Measurements from ENCODE around the gene CCDC24. TPM values are rescaled to one million over a fixed set of nuclear protein-coding genes. Genes with fewer than 3 reads are reported as not detected.

The CCDC24 gene
- total RNA-seq: 1 to 10 TPM; 1.9 to 2.5 TPM
- polyA plus RNA-seq: under 1 TPM in 2 of 3 donors, not detected in 1; 0.29 to 0.61 TPM
- total RNA-seq: 0.57 to 7.6 (median 2.5) reads per million in 6 experiments

DNA sequence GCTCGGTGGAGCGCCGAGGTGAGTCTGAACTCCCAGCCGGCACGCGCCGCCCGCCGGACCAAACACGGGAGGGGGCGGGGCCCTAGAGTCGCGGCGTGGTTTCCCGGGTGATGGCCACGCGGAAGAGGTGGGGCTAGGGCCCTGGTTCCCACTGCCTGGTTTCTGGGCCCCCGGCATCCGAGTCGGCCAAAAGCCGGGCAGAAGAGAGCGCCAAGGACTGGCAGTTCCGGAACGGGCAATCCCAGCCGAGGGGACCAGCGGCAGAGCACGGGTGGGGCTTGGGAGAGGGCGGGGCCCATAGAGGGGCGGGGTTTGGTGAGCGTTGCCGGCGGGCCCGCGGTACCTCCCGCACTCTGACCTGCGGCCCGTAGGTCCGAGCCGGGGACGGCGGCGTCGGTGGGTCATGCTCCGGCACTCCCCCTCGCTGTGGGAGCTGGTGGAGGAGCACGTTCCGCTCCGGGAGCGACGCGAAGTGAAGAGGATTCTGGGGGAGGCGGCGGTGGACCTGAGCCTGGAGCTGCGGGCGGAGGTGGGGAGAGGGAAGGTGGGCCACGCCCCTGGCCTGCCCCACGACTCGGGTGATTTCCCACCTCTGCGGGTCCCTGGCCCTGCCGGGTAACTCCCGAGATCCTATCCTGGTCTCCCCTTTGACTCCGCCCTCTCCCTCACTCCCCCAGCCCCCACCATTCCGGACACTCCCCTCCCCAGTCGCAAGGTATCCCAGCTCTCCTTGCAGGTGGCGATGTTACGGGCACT is at the start of gene CCDC24:
CCDC24 (plus strand) TSS at position 124 of the 756 bp plus-strand sequence; CDS start at position 404, 280 bp downstream.
- POLR2A ChIA-PET: interaction anchor here (1.3 kb wide), 1 partner anchor 15 kb away, joined by 4 read pairs; no protein-coding TSS in a partner anchor

GRCh38 chr1:43942411-43942810 is 49.0 kb upstream of the CCDC24 start:
- H3K27ac Mint-ChIP-seq: peak overlapping the region in 2 of 10 donors; percentile 13 to 46
- DNase-seq (no peak), ATAC-seq (no peak)
- no peaks in the 10 kb centered on the region for H3K9me3 Mint-ChIP-seq
- POLR2A ChIA-PET: no interaction called here
- no peak overlapping the region for H3K4me3 Mint-ChIP-seq
- H3K4me1 Mint-ChIP-seq: peaks cover 19 to 29% (median 26%) of the 10 kb centered on the region in 4 donors
- H3K27me3 Mint-ChIP-seq: no peaks in the 10 kb centered on the region
- H3K36me3 Mint-ChIP-seq: peaks cover 0 to 8% (median 0%) of the 10 kb centered on the region in 3 donors

More for the DNA sequence above, at the start of gene CCDC24:
- Mint-ChIP-seq H3K27me3 (peaks cover 0 to 2% (median 0%) of the 10 kb centered on the region in 5 donors), H3K4me3 (peak within 1 kb of the TSS; percentile 87 to 96 (median 94)), H3K36me3 (no peaks in the 10 kb centered on the region), H3K27ac (peak within 1 kb of the TSS; percentile 29 to 91 (median 84)), H3K4me1 (peaks cover 15 to 20% (median 18%) of the 10 kb centered on the region in 4 donors), H3K9me3 (no peaks in the 10 kb centered on the region)
- ATAC-seq: peak; percentile 81 to 90
- DNase-seq: peak; percentile 49 to 83 (median 64)

DNA sequence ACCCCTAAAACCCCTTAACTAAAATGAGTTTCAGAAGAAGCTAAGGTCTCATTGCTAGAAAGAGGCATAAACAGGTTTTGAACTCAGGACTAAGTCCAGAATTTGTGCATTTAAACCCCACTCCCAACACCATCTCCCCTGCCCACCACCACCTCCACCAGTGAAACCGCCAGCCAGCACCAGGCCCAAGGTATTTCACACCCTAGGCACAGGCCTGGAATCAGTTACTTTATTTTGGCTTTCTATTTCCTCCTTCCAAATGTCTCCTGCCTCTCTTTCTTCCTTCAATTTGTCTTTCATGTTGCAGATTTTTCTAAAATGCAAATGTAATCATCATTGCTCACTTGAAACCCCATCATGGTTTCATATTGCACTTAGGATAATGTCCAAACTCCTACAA is 46.5 kb upstream of the CCDC24 start:
- Mint-ChIP-seq H3K9me3 (no peaks in the 10 kb centered on the region), H3K27ac (peak overlapping the region in 2 of 10 donors; percentile 50 to 93), H3K4me3 (peak overlapping the region; percentile 26 to 98 (median 48)), H3K36me3 (peaks cover 0 to 7% (median 0%) of the 10 kb centered on the region in 3 donors), H3K4me1 (peaks cover 26 to 49% (median 46%) of the 10 kb centered on the region in 4 donors), H3K27me3 (no peaks in the 10 kb centered on the region)
- POLR2A ChIA-PET: no interaction called here
- no peak for ATAC-seq
- DNase-seq: no peak

GRCh38 chr1:43945674-43946235 is 45.6 kb upstream of the CCDC24 start:
- no peak for ATAC-seq
- peak overlapping the region; percentile 90 to 97 (median 96) for H3K27ac Mint-ChIP-seq
- H3K36me3 Mint-ChIP-seq: peaks cover 3 to 11% (median 6%) of the 10 kb centered on the region in 3 donors
- H3K9me3 Mint-ChIP-seq: no peaks in the 10 kb centered on the region
- POLR2A ChIA-PET: interaction anchor here (0.7 to 2.6 kb wide), 7 partner anchors 10 to 239 kb away, joined by 3 to 13 read pairs (median 4); partner anchors contain the start of genes ATP6V0B, DPH2 and ST3GAL3
- no peaks in the 10 kb centered on the region for H3K27me3 Mint-ChIP-seq
- peaks cover 31 to 56% (median 55%) of the 10 kb centered on the region in 4 donors for H3K4me1 Mint-ChIP-seq
- peak overlapping the region; percentile 88 to 98 (median 92) for H3K4me3 Mint-ChIP-seq
- no peak for DNase-seq

DNA sequence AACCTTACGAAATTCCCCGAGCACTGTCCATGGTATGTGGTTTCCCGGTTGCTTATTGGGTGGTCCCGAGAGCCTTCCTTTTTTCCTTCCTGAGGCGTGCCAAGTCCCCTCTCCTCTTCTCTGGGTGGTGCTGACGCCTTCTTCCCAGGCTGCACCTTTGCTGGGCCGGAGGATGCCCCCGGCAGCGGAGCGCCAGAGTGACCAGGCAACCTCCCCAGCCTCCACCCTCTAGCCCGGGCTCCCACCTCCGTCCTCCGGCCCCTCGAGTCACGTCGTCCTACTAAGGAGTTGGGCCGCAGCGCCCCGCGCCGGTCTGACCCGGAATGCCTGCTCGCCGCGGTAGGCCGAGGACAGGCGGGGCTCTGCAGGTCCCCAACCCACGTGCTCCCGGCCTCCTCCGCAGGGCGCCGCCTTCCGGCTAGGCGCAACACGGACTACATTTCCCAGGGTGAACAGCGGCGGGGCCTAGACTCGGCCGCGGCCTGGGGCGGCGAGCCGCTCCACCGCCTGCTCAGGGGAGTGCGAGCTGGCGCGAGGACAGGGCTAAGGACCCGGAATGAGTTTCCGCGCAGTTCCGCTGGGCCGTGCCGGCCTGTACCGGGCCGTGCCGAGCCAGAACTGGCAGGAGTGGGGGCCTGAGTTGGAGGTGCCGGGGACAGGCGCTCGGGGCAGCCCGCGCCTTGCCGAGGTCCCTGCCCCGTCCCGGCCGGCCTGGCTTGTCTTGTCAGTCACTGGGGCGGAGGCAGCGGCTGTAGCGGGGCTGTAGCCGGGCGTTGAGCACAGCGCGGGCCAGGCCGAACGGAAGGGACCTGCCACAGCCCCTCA is 45.0 kb upstream of the CCDC24 start, which contains the start of gene IPO13:
IPO13 (plus strand) TSS at position 715 of the 825 bp plus-strand sequence. CDS start 651 bp downstream, outside the sequence.
- Mint-ChIP-seq H3K4me1 (peaks cover 37 to 63% (median 58%) of the 10 kb centered on the region in 4 donors), H3K27ac (peak within 1 kb of the TSS; percentile 90 to 97 (median 96)), H3K9me3 (no peaks in the 10 kb centered on the region), H3K27me3 (no peaks in the 10 kb centered on the region), H3K36me3 (peaks cover 3 to 13% (median 6%) of the 10 kb centered on the region in 3 donors), H3K4me3 (peak within 1 kb of the TSS; percentile 88 to 98 (median 92))
- DNase-seq (peak; percentile 90 to 99 (median 94)), ATAC-seq (peak; percentile 95 to 97)
- POLR2A ChIA-PET: interaction anchor here (0.5 to 2.6 kb wide), 11 partner anchors 11 to 741 kb away, joined by 3 to 13 read pairs (median 4); partner anchors contain the start of genes ATP6V0B, DPH2 and ST3GAL3

- no peaks in the 10 kb centered on the region for H3K9me3 Mint-ChIP-seq
- DNase-seq (peak in 1 of 10 donors; percentile 18), ATAC-seq (peak in 1 of 2 donors; percentile 4)
- peak overlapping the region; percentile 88 to 98 (median 92) for H3K4me3 Mint-ChIP-seq
- peaks cover 37 to 65% (median 59%) of the 10 kb centered on the region in 4 donors for H3K4me1 Mint-ChIP-seq
- no peaks in the 10 kb centered on the region for H3K27me3 Mint-ChIP-seq
- POLR2A ChIA-PET: interaction anchor here (0.5 to 2.6 kb wide), 6 partner anchors 13 to 741 kb away, joined by 3 to 13 read pairs (median 6); partner anchors contain the start of genes ATP6V0B, DPH2 and ST3GAL3
- peaks cover 3 to 13% (median 6%) of the 10 kb centered on the region in 3 donors for H3K36me3 Mint-ChIP-seq
- H3K27ac Mint-ChIP-seq: peak overlapping the region; percentile 90 to 97 (median 96)
These were observed 44.1 kb upstream of the CCDC24 start for GRCh38 chr1:43947061-43947873.

GRCh38 chr1:43947874-43948437 is 43.4 kb upstream of the CCDC24 start:
- peaks cover 34 to 65% (median 55%) of the 10 kb centered on the region in 4 donors for H3K4me1 Mint-ChIP-seq
- DNase-seq: no peak
- no peaks in the 10 kb centered on the region for H3K9me3 Mint-ChIP-seq
- peak overlapping the region; percentile 88 to 98 (median 92) for H3K4me3 Mint-ChIP-seq
- peaks cover 3 to 13% (median 6%) of the 10 kb centered on the region in 3 donors for H3K36me3 Mint-ChIP-seq
- H3K27me3 Mint-ChIP-seq: no peaks in the 10 kb centered on the region
- POLR2A ChIA-PET: interaction anchor here (1.4 to 2.1 kb wide), 2 partner anchors 13 to 27 kb away, joined by 4 to 11 read pairs; partner anchors contain the start of gene ATP6V0B
- ATAC-seq: no peak
- H3K27ac Mint-ChIP-seq: peak overlapping the region; percentile 6 to 97 (median 89)

GRCh38 chr1:43949678-43950077 is 41.7 kb upstream of the CCDC24 start:
- no peak for DNase-seq
- Mint-ChIP-seq H3K27ac (peak overlapping the region in 2 of 10 donors; percentile 20 to 50), H3K27me3 (no peaks in the 10 kb centered on the region), H3K36me3 (peaks cover 3 to 10% (median 6%) of the 10 kb centered on the region in 3 donors), H3K4me3 (peak overlapping the region in 2 of 10 donors; percentile 4 to 58), H3K4me1 (peaks cover 32 to 61% (median 51%) of the 10 kb centered on the region in 4 donors), H3K9me3 (no peaks in the 10 kb centered on the region)
- no peak for ATAC-seq
- POLR2A ChIA-PET: no interaction called here

- Mint-ChIP-seq H3K27ac (peak overlapping the region in 1 of 10 donors; percentile 79), H3K9me3 (no peaks in the 10 kb centered on the region), H3K4me1 (peaks cover 30 to 45% (median 35%) of the 10 kb centered on the region in 4 donors), H3K36me3 (peaks cover 3 to 11% (median 6%) of the 10 kb centered on the region in 3 donors), H3K27me3 (no peaks in the 10 kb centered on the region), H3K4me3 (no peak overlapping the region)
- POLR2A ChIA-PET: no interaction called here
- DNase-seq: no peak
- no peak for ATAC-seq
These were observed 40.1 kb upstream of the CCDC24 start for GRCh38 chr1:43951021-43951985.

Measured in naive thymus-derived CD8-positive, alpha-beta T cell (primary cell).